ENCODE data around the gene ALOX15B. TPM values are rescaled to one million over a fixed set of nuclear protein-coding genes. Genes with fewer than 3 reads are reported as not detected.

The ALOX15B gene
- total RNA-seq, 4 donors from 2014 or later, result 0.15 to 1.0 (median 0.69) TPM

- H3K4me1 ChIP-seq, result peaks cover 0 to 6% of the 10 kb centered on the region in 2 donors
- no peak for ATAC-seq
These were observed 35.9 kb upstream of the ALOX15B start for GRCh38 chr17:8002721-8003593.

GRCh38 chr17:8003594-8004181 lies 35.2 kb upstream of the ALOX15B start:
- TF ChIP-seq POLR2A (IDR thresholded peaks at IDR 0.05) (no peak), CTCF (IDR thresholded peaks at IDR 0.05 in 4 of 5, conservative IDR thresholded peaks at IDR 0.05 in 1 of 5) (no peak)
- in situ Hi-C loops (cut with MboI; ENCODE audit: low sequenced_read_pairs in 4 of 4) (no loop called here), intact Hi-C loops (cut with DNase I; ENCODE audit: low total_unique reads) (no loop called here)
- H3K4me3 ChIP-seq, result peak overlapping the region in 1 of 4 donors; percentile 44
- ATAC-seq (no peak), DNase-seq (no peak)
- no peaks in the 10 kb centered on the region for H3K9me3 ChIP-seq
- no peak overlapping the region for H3K27ac ChIP-seq
- H3K4me1 ChIP-seq, result peaks cover 0 to 6% of the 10 kb centered on the region in 2 donors
- peaks cover 30 to 50% (median 37%) of the 10 kb centered on the region in 3 donors for H3K27me3 ChIP-seq
- no peaks in the 10 kb centered on the region for H3K36me3 ChIP-seq

More at GRCh38 chr17:8002721-8003593, 35.9 kb upstream of the ALOX15B start:
- Histone ChIP-seq H3K27me3 (peaks cover 30 to 50% (median 37%) of the 10 kb centered on the region in 3 donors), H3K4me3 (peak overlapping the region; percentile 10 to 44 (median 34)), H3K9me3 (no peaks in the 10 kb centered on the region), H3K36me3 (no peaks in the 10 kb centered on the region), H3K27ac (no peak overlapping the region)
- intact Hi-C loops (cut with DNase I; ENCODE audit: low total_unique reads) (no loop called here), in situ Hi-C loops (cut with MboI; ENCODE audit: low sequenced_read_pairs in 4 of 4) (no loop called here)
- TF ChIP-seq CTCF (IDR thresholded peaks at IDR 0.05 in 4 of 5, conservative IDR thresholded peaks at IDR 0.05 in 1 of 5) (no peak), POLR2A (IDR thresholded peaks at IDR 0.05) (no peak)
- DNase-seq, result no peak

GRCh38 chr17:8004899-8005298 lies 34.0 kb upstream of the ALOX15B start:
- H3K27ac ChIP-seq, result no peak overlapping the region
- no peak overlapping the region for H3K4me3 ChIP-seq
- no peak for TF ChIP-seq POLR2A (IDR thresholded peaks at IDR 0.05)
- no peak for TF ChIP-seq CTCF (IDR thresholded peaks at IDR 0.05 in 4 of 5, conservative IDR thresholded peaks at IDR 0.05 in 1 of 5)
- no peak for ATAC-seq
- in situ Hi-C loops (cut with MboI; ENCODE audit: low sequenced_read_pairs in 4 of 4), result no loop called here
- intact Hi-C loops (cut with DNase I; ENCODE audit: low total_unique reads), result no loop called here
- H3K27me3 ChIP-seq, result peaks cover 30 to 48% (median 37%) of the 10 kb centered on the region in 3 donors
- H3K36me3 ChIP-seq, result no peaks in the 10 kb centered on the region
- peaks cover 0 to 6% of the 10 kb centered on the region in 2 donors for H3K4me1 ChIP-seq
- no peaks in the 10 kb centered on the region for H3K9me3 ChIP-seq
- no peak for DNase-seq

GRCh38 chr17:8005357-8005756 lies 33.5 kb upstream of the ALOX15B start:
- Histone ChIP-seq H3K27me3 (peaks cover 30 to 48% (median 36%) of the 10 kb centered on the region in 3 donors), H3K4me1 (peaks cover 0 to 6% of the 10 kb centered on the region in 2 donors), H3K4me3 (no peak overlapping the region), H3K36me3 (no peaks in the 10 kb centered on the region), H3K9me3 (no peaks in the 10 kb centered on the region), H3K27ac (no peak overlapping the region)
- DNase-seq (no peak), ATAC-seq (no peak)
- intact Hi-C loops (cut with DNase I; ENCODE audit: low total_unique reads), result no loop called here
- in situ Hi-C loops (cut with MboI; ENCODE audit: low sequenced_read_pairs in 4 of 4), result no loop called here
- no peak for TF ChIP-seq CTCF (IDR thresholded peaks at IDR 0.05 in 4 of 5, conservative IDR thresholded peaks at IDR 0.05 in 1 of 5)

Data from gastrocnemius medialis (tissue), 4 donors.